AG04450 (cell line): ENCODE data around the gene PIGBOS1. TPM values are rescaled to one million over a fixed set of nuclear protein-coding genes. Genes with fewer than 3 reads are reported as not detected.

Source experiments
- CTCF ChIA-PET: fragments of 300-600, 350-600 bp; formaldehyde crosslinking; extraction: SDS; loops from one replicate; lab custom pipeline; 2022; ENCODE audit warnings: antibody characterized with exemption, inconsistent platforms; lab: Charles Lee
- POLR2A ChIA-PET: fragments of 350-600 bp; formaldehyde crosslinking; extraction: SDS; loops from one replicate; lab custom pipeline; 2021; ENCODE audit warnings: antibody characterized with exemption, inconsistent platforms; lab: Yijun Ruan, JAX
- DNase-seq: peaks from one replicate; pipeline ENCODE4 v3.0.0-alpha.2; 2011; ENCODE audit warnings: low read depth, low spot score
- H3K27ac ChIP-seq: one replicate; pipeline ENCODE4 v1.5.1; 2012; ENCODE audit warnings: low read depth, low read length, control low read depth
- H3K27me3 ChIP-seq: one replicate; pipeline ENCODE4 v1.6.0; 2012; ENCODE audit warnings: low read length; ENCODE audit not compliant: control insufficient read depth, insufficient read depth
- H3K4me3 ChIP-seq: 2 replicates; pipeline ENCODE4 v1.5.1; 2011; ENCODE audit warnings: mild to moderate bottlenecking, low read depth, low read length, control low read depth
- H3K9me3 ChIP-seq: 2 replicates; pipeline ENCODE4 v1.5.1; 2012; ENCODE audit warnings: low read length; ENCODE audit not compliant: control insufficient read depth, insufficient read depth
- polyA plus RNA-seq: library from polyadenylated mRNA; depleted of rRNA; stranded (reverse); fragments of >200 nt; gene quantifications from 2 replicates; pipeline ENCODE4 v1.2.3, GENCODE V29; 2011
- TF ChIP-seq, protein P1 (sequence below): IDR thresholded peaks from 2 replicates; pipeline ENCODE4 v1.5.1; 2011; ENCODE audit warnings: low read depth, low read length, control low read depth, inconsistent platforms

Gene PIGBOS1
- polyA plus RNA-seq, 1 experiment, result 19.7 TPM

GRCh38 chr15:55279746-55280351, 39.1 kb downstream of the PIGBOS1 start:
- DNase-seq, result peak; percentile 68
- POLR2A ChIA-PET, result interaction anchor here (0.9 kb wide), 1 partner anchor 30 kb away, joined by 3 read pairs; no protein-coding TSS in a partner anchor

GRCh38 chr15:55279100-55279745, 39.7 kb downstream of the PIGBOS1 start:
- H3K9me3 ChIP-seq, result no peaks in the 10 kb centered on the region
- TF ChIP-seq, protein P1, sequence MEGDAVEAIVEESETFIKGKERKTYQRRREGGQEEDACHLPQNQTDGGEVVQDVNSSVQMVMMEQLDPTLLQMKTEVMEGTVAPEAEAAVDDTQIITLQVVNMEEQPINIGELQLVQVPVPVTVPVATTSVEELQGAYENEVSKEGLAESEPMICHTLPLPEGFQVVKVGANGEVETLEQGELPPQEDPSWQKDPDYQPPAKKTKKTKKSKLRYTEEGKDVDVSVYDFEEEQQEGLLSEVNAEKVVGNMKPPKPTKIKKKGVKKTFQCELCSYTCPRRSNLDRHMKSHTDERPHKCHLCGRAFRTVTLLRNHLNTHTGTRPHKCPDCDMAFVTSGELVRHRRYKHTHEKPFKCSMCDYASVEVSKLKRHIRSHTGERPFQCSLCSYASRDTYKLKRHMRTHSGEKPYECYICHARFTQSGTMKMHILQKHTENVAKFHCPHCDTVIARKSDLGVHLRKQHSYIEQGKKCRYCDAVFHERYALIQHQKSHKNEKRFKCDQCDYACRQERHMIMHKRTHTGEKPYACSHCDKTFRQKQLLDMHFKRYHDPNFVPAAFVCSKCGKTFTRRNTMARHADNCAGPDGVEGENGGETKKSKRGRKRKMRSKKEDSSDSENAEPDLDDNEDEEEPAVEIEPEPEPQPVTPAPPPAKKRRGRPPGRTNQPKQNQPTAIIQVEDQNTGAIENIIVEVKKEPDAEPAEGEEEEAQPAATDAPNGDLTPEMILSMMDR, result no peak
- DNase-seq, result no peak
- no peaks in the 10 kb centered on the region for H3K27me3 ChIP-seq
- H3K4me3 ChIP-seq, result no peak overlapping the region
- ChIA-PET CTCF (no interaction called here), POLR2A (no interaction called here)
- no peak overlapping the region for H3K27ac ChIP-seq

More at GRCh38 chr15:55279746-55280351, 39.1 kb downstream of the PIGBOS1 start:
- Histone ChIP-seq H3K4me3 (no peak overlapping the region), H3K27me3 (no peaks in the 10 kb centered on the region), H3K27ac (peak overlapping the region; percentile 71), H3K9me3 (no peaks in the 10 kb centered on the region)
- CTCF ChIA-PET, result no interaction called here
- TF ChIP-seq, protein P1, result no peak

GRCh38 chr15:55277715-55278114, 41.2 kb downstream of the PIGBOS1 start:
- Histone ChIP-seq H3K9me3 (no peaks in the 10 kb centered on the region), H3K4me3 (no peak overlapping the region), H3K27ac (no peak overlapping the region), H3K27me3 (no peaks in the 10 kb centered on the region)
- TF ChIP-seq, protein P1, result no peak
- DNase-seq, result no peak
- POLR2A ChIA-PET, result no interaction called here
- CTCF ChIA-PET, result interaction anchor here (0.6 to 1.1 kb wide), 2 partner anchors 13 to 61 kb away, joined by 3 to 6 read pairs; no protein-coding TSS in a partner anchor

DNA sequence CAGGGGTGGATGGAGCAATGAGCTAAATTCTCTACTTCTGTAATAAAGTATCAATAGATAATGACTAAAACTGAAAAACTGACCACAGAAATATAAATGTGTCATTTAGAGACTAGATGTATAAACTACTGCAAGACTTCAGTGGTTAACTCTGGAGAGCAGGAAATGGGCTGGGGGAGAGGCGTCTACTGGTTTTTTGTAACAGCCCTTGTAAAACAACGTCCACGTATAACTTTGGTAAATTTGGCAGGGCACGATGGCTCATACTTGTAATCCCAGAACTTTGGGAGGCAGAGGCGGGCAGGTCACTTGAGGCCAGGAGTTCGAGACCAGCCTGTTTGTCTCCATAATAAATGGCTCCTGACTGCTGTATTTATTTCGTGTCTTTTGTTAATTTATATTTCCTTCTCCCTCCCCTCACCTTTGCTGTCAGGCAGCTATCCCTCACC, 41.8 kb downstream of the PIGBOS1 start:
- no peaks in the 10 kb centered on the region for H3K27me3 ChIP-seq
- ChIA-PET CTCF (interaction anchor here (0.6 to 1.1 kb wide), 3 partner anchors 14 to 158 kb away, joined by 3 to 6 read pairs (median 3); no protein-coding TSS in a partner anchor), POLR2A (no interaction called here)
- DNase-seq, result peak; percentile 32
- no peak overlapping the region for H3K27ac ChIP-seq
- TF ChIP-seq, protein P1, result no peak
- H3K4me3 ChIP-seq, result no peak overlapping the region
- no peaks in the 10 kb centered on the region for H3K9me3 ChIP-seq

DNA sequence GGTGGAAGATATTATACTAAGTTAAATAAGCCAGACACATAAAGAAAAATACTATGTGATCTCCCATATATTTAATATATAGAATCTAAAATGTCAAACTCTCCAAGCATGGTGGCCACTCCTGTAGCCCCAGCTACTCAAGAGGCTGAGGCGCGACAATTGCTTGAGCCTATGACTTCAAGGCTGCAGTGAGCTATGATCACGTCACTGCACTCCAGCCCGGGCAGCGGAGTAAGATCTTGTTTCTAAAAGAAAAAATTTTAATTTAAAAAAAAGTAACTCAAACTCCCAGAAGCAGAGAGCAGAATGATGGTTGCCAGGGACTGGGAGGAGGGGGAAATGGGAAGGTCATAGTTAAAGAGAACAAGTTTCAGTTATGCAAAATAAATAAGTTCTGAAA, 42.6 kb downstream of the PIGBOS1 start:
- no peak overlapping the region for H3K4me3 ChIP-seq
- ChIA-PET CTCF (interaction anchor here (1.0 kb wide), 1 partner anchor 159 kb away, joined by 3 read pairs; no protein-coding TSS in a partner anchor), POLR2A (no interaction called here)
- no peak overlapping the region for H3K27ac ChIP-seq
- no peak for DNase-seq
- H3K9me3 ChIP-seq, result no peaks in the 10 kb centered on the region
- no peaks in the 10 kb centered on the region for H3K27me3 ChIP-seq
- TF ChIP-seq, protein P1, result no peak
